HT-29 (cell line): ENCODE results near the gene IL12RB2. TPM values are rescaled to one million over a fixed set of nuclear protein-coding genes. Genes with fewer than 3 reads are reported as not detected.
"Not testable (repeated sequence)": the region's sequence is repeated elsewhere in the genome, so short reads cannot be mapped to it uniquely, and the experiment has no call there.

Experiments
- DNase-seq: peaks from one replicate; pipeline ENCODE4 v3.0.0-alpha.2; 2015; ENCODE audit warnings: low spot score
- small RNA-seq: library from RNA; depleted of rRNA; stranded (forward); fragments of <200 nt; gene quantifications from one replicate; pipeline ENCODE3, GENCODE V24; 2014
- total RNA-seq: library from RNA; depleted of rRNA; stranded (reverse); fragments of >200 nt; shearing (Covaris generic); gene quantifications from 2 replicates; pipeline ENCODE4 v1.2.3, GENCODE V29; 2014; rRNA removed

Gene IL12RB2
- total RNA-seq, 1 experiment from 2014 or later, result not detected

DNA sequence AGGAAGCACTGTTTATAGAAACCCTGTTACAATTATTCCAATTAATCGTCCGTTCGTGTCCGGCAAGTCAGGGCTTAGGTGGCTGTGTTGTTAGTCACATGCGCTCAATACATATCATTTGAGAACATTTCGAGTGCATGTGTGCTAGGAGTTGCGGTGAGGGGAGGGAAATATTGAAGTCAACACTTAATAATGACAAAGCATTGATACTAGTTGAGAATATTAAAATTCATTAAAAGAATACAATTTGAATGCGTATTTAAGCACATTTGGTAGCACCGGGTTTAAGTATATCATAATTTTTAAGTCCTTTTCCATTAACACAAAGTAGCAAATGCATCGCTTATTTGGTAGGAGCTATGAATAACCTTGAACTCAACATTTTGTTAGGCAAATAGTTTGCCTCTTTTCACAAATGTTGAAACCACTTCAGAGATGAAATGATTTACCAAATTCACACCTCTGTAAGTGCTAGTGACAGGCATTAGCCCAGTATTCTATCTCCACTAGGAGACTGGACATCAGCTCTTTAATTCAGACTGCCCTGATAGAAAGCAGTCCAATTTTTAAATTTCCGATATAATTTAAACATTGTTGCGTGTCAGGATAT lies 123.6 kb downstream of the IL12RB2 start:
- DNase-seq, result peak; percentile 40

- DNase-seq, result peak; percentile 31
Measured at GRCh38 chr1:67431869-67432578, 124.4 kb downstream of the IL12RB2 start.

GRCh38 chr1:67432745-67433144 lies 125.1 kb downstream of the IL12RB2 start:
- DNase-seq, result no peak

DNA sequence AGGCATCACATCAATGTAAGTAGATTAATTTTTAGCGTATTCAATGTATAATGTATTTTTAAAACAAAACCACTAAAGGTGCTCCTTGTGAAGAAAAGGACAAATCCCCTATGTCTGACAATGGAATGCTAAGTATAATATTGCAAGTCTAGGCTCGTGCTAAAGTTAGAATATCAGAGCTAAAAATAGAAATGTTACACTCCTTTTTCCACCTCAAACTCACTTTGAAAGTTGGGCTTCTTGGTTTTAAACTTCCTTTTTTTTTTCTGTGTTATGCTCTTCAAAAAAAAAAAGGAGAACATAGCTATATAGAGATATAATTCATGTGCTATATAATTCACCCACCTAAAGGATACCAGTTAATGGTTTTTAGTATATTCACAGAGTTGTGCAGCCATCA lies 126.2 kb downstream of the IL12RB2 start:
- DNase-seq, result no peak

- no peak for DNase-seq
Measured at GRCh38 chr1:67434491-67434890, 126.8 kb downstream of the IL12RB2 start.

DNA sequence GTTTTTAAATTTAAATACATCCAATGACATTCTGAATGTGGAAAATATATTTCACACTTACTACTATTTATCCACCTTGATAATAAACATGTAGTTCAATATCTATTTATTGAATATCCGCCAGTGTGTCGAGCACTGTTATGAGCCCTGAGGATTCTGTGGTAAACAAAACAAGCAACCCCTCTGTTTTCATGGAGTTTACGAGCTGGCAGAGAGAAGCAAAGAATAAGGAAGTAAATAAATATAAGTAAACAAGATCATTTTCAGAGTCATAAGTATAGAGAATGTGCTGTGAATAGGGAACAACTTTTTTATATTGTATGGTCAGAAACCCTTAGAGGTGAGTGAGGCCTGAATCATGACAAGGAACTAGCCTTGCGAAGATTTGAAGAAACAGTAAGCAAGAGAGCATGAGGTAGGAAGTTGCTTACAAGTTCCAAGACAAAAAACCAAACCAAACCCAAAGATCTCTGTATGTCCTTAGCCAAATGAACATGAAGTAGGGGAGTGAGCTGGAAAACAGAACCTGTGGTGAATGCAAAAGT lies 128.9 kb downstream of the IL12RB2 start:
- DNase-seq, result no peak

- DNase-seq, result no peak
Measured at GRCh38 chr1:67437961-67438360, 130.3 kb downstream of the IL12RB2 start.

GRCh38 chr1:67439277-67440029 lies 131.8 kb downstream of the IL12RB2 start:
- no peak for DNase-seq

GRCh38 chr1:67440339-67440738 lies 132.7 kb downstream of the IL12RB2 start:
- DNase-seq, result no peak

DNA sequence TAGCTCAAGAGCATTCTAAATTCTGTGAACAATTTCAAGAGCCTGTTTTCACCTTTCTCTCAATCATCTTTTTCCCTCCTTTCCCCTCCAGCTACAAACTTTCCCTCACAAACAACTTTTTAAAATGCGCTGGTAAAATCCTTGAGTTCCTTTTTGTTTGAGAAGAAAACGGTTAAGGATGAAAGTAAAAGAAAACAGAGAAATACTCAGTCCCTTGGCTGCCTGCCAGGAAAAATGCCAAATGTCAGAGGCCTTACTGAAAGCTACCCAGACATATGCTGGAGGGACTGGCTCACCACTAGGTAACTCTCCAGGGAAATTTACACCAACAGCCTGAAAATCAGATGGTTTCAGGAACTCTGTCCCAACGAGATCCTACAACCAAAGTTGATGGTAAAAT lies 133.5 kb downstream of the IL12RB2 start:
- DNase-seq, result peak; percentile 24

DNA sequence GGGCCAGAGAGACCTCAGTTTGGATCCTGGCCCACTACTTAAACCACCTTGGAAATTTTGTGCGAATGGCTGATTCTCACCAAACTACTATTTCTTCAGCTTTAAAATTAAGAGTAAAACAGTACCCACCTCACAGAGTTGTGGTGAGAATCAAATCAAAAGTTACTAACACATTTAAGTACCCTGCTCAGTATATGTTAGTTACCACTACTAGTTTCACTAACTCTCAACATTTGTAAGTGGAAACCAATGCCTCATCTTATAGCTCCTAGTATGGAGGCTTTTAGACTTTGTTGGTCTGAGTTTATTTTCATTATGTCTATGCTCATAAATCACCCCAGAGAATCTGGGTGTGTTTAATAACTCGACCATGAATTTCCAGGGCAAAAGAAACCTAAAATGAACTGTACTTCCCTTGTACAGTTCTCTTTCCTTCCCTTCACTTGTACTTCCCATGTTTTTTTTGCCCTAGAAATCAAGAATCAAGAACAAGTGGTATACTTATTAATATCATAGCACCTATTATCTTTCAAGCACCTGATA lies 134.1 kb downstream of the IL12RB2 start:
- DNase-seq, result no peak

GRCh38 chr1:67446014-67446413 lies 138.3 kb downstream of the IL12RB2 start:
- not testable (repeated sequence) for DNase-seq

Small RNA genes lying within 50 kb of the gene (small RNA-seq; reads per million reads assigned to genes)
- not detected for gene RNU4ATAC4P
- gene RNU6-387P, result not detected

Other genes with a start within 250 kb of the IL12RB2 start
- gene C1orf141, start 172.9 kb upstream of the IL12RB2 start, total RNA-seq, result not detected in 2 replicates
- not detected in 2 replicates for gene IL23R, start 141.4 kb upstream of the IL12RB2 start, total RNA-seq
- 227 TPM in 2 replicates for gene SERBP1, start 122.5 kb downstream of the IL12RB2 start, total RNA-seq